ENCODE data around the gene GNAQ. TPM values are rescaled to one million over a fixed set of nuclear protein-coding genes. Genes with fewer than 3 reads are reported as not detected.

Gene GNAQ
- total and polyA plus RNA-seq, 10 donors: 4.4 to 52.3 (median 31.2) TPM

- Histone ChIP-seq H3K27ac (peak overlapping the region in 1 of 8 donors; percentile 17), H3K4me1 (peaks cover 0 to 55% (median 14%) of the 10 kb centered on the region in 6 donors)
Observed at GRCh38 chr9:77960356-77961153, 71.1 kb downstream of the GNAQ start.

DNA sequence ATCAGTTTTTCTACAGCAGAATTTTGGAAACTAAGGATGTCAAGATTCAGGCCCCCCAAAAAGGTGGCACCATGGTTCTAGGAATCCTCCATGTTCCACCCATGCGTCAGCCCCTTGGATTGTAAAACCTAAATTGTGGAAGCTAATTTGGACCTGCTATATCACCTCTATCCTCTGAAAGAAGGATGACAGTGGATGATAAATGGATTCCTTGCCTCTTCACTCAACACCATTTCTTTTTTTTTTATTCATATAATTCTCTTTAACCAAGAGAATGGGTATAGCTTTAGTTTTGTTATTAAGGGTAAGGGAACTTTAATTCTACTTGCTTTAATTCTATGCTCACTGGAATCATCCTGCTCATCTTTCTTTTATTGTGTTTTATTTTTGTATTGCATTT lies 71.8 kb downstream of the GNAQ start:
- no peaks in the 10 kb centered on the region for H3K27me3 ChIP-seq (replicated peaks in 1 of 7)
- H3K9me3 ChIP-seq: no peaks in the 10 kb centered on the region
- H3K36me3 ChIP-seq: no peaks in the 10 kb centered on the region
- 88 to 100% (median 97%) methylated on average over 1 of the region's 1 CpG for WGBS, 5 donors
- peaks cover 0 to 60% (median 17%) of the 10 kb centered on the region in 6 donors for H3K4me1 ChIP-seq
- H3K4me3 ChIP-seq: no peak overlapping the region
- intact Hi-C loops (cut with DNase I; ENCODE audit: low total_unique reads): no loop called here
- no peak for DNase-seq
- TF ChIP-seq POLR2AphosphoS5 (IDR thresholded peaks at IDR 0.05) (no peak), POLR2A (IDR thresholded peaks at IDR 0.05) (no peak), CTCF (IDR thresholded peaks at IDR 0.05 in 8 of 11, conservative IDR thresholded peaks at IDR 0.05 in 3 of 11) (no peak)
- no peak overlapping the region for H3K27ac ChIP-seq

More at GRCh38 chr9:77960356-77961153, 71.1 kb downstream of the GNAQ start:
- DNase-seq: no peak
- H3K4me3 ChIP-seq: no peak overlapping the region
- intact Hi-C loops (cut with DNase I; ENCODE audit: low total_unique reads): no loop called here
- H3K36me3 ChIP-seq: no peaks in the 10 kb centered on the region
- no peaks in the 10 kb centered on the region for H3K27me3 ChIP-seq (replicated peaks in 1 of 7)
- no peaks in the 10 kb centered on the region for H3K9me3 ChIP-seq
- TF ChIP-seq POLR2A (IDR thresholded peaks at IDR 0.05) (no peak), POLR2AphosphoS5 (IDR thresholded peaks at IDR 0.05) (no peak)
- WGBS, 5 donors: 63 to 80% (median 75%) methylated on average over 5 of the region's 5 CpGs

DNA sequence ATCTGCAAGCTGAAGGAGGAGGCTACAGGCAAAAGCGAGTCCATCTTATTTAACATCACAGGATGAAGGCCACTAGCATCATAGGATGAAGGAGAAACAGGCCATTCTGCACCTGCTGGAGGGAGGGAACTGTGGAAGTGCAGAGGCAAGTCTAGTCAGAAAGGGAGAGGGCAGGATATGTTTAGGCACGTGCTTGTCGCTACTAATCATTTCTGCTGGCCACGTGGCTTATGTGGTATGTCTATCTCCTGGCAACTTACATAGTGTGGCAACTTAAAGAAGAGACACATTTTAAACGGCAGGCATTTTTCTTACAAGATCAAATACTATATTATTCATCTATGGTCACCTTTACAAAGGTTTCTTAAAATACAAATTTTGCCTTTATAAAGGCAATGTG lies 74.0 kb downstream of the GNAQ start:
- Histone ChIP-seq H3K4me1 (peaks cover 4 to 81% (median 27%) of the 10 kb centered on the region in 6 donors), H3K27ac (no peak overlapping the region), H3K9me3 (no peaks in the 10 kb centered on the region), H3K4me3 (no peak overlapping the region), H3K27me3 (replicated peaks in 1 of 7) (no peaks in the 10 kb centered on the region), H3K36me3 (no peaks in the 10 kb centered on the region)
- intact Hi-C loops (cut with DNase I; ENCODE audit: low total_unique reads): no loop called here
- WGBS, 5 donors: 48 to 66% (median 54%) methylated on average over 5 of the region's 5 CpGs
- no peak for TF ChIP-seq POLR2AphosphoS5 (IDR thresholded peaks at IDR 0.05)
- no peak for TF ChIP-seq POLR2A (IDR thresholded peaks at IDR 0.05)
- TF ChIP-seq CTCF (IDR thresholded peaks at IDR 0.05 in 8 of 11, conservative IDR thresholded peaks at IDR 0.05 in 3 of 11): no peak
- no peak for DNase-seq

- 29 to 47% (median 32%) methylated on average over 2 of the region's 2 CpGs for WGBS, 5 donors
- Histone ChIP-seq H3K4me3 (no peak overlapping the region), H3K27me3 (replicated peaks in 1 of 7) (no peaks in the 10 kb centered on the region), H3K27ac (peak overlapping the region in 1 of 8 donors; percentile 4), H3K9me3 (no peaks in the 10 kb centered on the region), H3K4me1 (peaks cover 5 to 81% (median 24%) of the 10 kb centered on the region in 6 donors), H3K36me3 (no peaks in the 10 kb centered on the region)
- no peak for DNase-seq
- TF ChIP-seq POLR2AphosphoS5 (IDR thresholded peaks at IDR 0.05): no peak
- no peak for TF ChIP-seq POLR2A (IDR thresholded peaks at IDR 0.05)
- TF ChIP-seq CTCF (IDR thresholded peaks at IDR 0.05 in 8 of 11, conservative IDR thresholded peaks at IDR 0.05 in 3 of 11): no peak
- intact Hi-C loops (cut with DNase I; ENCODE audit: low total_unique reads): no loop called here
Observed at GRCh38 chr9:77956555-77956954, 75.1 kb downstream of the GNAQ start.
